HCT116 (cell line): ENCODE results near the gene TENM4. TPM values are rescaled to one million over a fixed set of nuclear protein-coding genes. Genes with fewer than 3 reads are reported as not detected.

Source experiments
- ATAC-seq: fragments of 200-7000 bp; cut with Tn5 transposase; 2 replicates; pipeline ENCODE4 v1.9.1; 2020; ENCODE audit warnings: mild to moderate bottlenecking, moderate library complexity
- BruUV-seq: library from RNA; stranded (reverse); fragments of 400-500 nt; replicated peaks from 2 replicates; lab custom pipeline; 2021; lab: Mats Ljungman, UMichigan
- CTCF ChIA-PET: fragments of 300-600 bp; sonication (Branson Sonifier 250); formaldehyde crosslinking; loops from one replicate; lab custom pipeline; 2021; ENCODE audit warnings: antibody characterized with exemption; lab: Charles Lee
- POLR2A ChIA-PET: fragments of 300-600, 350-600 bp; sonication (Branson Sonifier 250); formaldehyde crosslinking; loops from one replicate; lab custom pipeline; 2021; ENCODE audit warnings: antibody characterized with exemption; lab: Charles Lee
- RAD21 ChIA-PET, 2 experiments: fragments of 300-600 bp; sonication (Branson Sonifier 250); formaldehyde crosslinking; loops; one replicate each; lab custom pipeline; 2023; ENCODE audit warnings: low total read pairs in 2 of 2; ENCODE audit not compliant: uncharacterized antibody in 2 of 2, unreplicated experiment in 2 of 2, low non-redundant PET in 1 of 2; lab: Charles Lee
- DNase-seq: peaks from one replicate; pipeline ENCODE4 v3.0.0-alpha.2; 2010; ENCODE audit warnings: low read depth, low spot score
- H2AFZ ChIP-seq: fragments of 200-600 bp; shearing (Covaris generic), sonication (generic); 2 replicates; pipeline ENCODE4 v1.6.1; 2017; ENCODE audit warnings: low read depth, mixed run types, mixed read lengths, antibody characterized with exemption, low read length; ENCODE audit not compliant: poor library complexity, severe bottlenecking
- H3K27ac ChIP-seq: 2 replicates; pipeline ENCODE4 v1.5.1; 2012; ENCODE audit warnings: low read depth, low read length
- H3K27me3 ChIP-seq: fragments of 200-600 bp; sonication (generic); 2 replicates; pipeline ENCODE4 v1.6.1; 2016; ENCODE audit warnings: mixed run types, low read length, mixed read lengths; ENCODE audit not compliant: insufficient read depth
- H3K36me3 ChIP-seq, 2 experiments: fragments of 200-500 bp in 1 of 2; fragments of 200-600 bp in 1 of 2; sonication (Bioruptor generic) in 1 of 2; sonication (generic) in 1 of 2; 2 replicates each; pipeline versions ENCODE4 v1.5.1 to v1.6.1; 2014 to 2016; ENCODE audit warnings: low read length in 2 of 2, inconsistent platforms in 1 of 2, mixed read lengths in 1 of 2, mixed run types in 1 of 2; ENCODE audit not compliant: insufficient read depth in 2 of 2, control insufficient read depth in 1 of 2
- H3K4me1 ChIP-seq, 2 experiments: fragments of 200-600 bp in 1 of 2; sonication (generic) in 1 of 2; 2 replicates each; pipeline versions ENCODE4 v1.5.1 to v1.6.1; 2012 to 2017; ENCODE audit warnings: low read length in 2 of 2, inconsistent platforms in 1 of 2, mild to moderate bottlenecking in 1 of 2, mixed read lengths in 1 of 2, mixed run types in 1 of 2, moderate library complexity in 1 of 2; ENCODE audit not compliant: insufficient read depth in 2 of 2, control insufficient read depth in 1 of 2
- H3K4me2 ChIP-seq: fragments of 200-600 bp; sonication (generic); 2 replicates; pipeline ENCODE4 v1.6.1; 2017; ENCODE audit warnings: mixed run types, low read length, mixed read lengths
- H3K4me3 ChIP-seq, 2 experiments: fragments of 200-600 bp in 1 of 2; sonication (generic) in 1 of 2; replicated peaks in 1 of 2; 2 replicates each; pipeline ENCODE4 v1.5.1; 2011 to 2016; ENCODE audit warnings: low read length in 2 of 2, control low read depth in 1 of 2, low read depth in 1 of 2, mild to moderate bottlenecking in 1 of 2, mixed read lengths in 1 of 2, mixed run types in 1 of 2
- H3K79me2 ChIP-seq: fragments of 200-600 bp; sonication (generic); 2 replicates; pipeline ENCODE4 v1.6.1; 2017; ENCODE audit warnings: mild to moderate bottlenecking, mixed run types, low read length, moderate library complexity, mixed read lengths; ENCODE audit not compliant: insufficient read depth
- H3K9ac ChIP-seq: fragments of 200-600 bp; sonication (generic); 2 replicates; pipeline ENCODE4 v1.6.1; 2016; ENCODE audit warnings: low read length, mixed read lengths
- H3K9me2 ChIP-seq: fragments of 200-600 bp; sonication (generic), shearing (Covaris generic); 2 replicates; pipeline ENCODE4 v1.6.1; 2017; ENCODE audit warnings: mixed run types, mild to moderate bottlenecking, moderate library complexity; ENCODE audit not compliant: insufficient read depth
- H3K9me3 ChIP-seq, 2 experiments: fragments of 200-500 bp in 1 of 2; fragments of 200-600 bp in 1 of 2; sonication (Bioruptor generic) in 1 of 2; sonication (generic) in 1 of 2; 2 replicates each; pipeline ENCODE4 v1.6.1; 2014 to 2017; ENCODE audit warnings: low read length in 2 of 2, mixed read lengths in 2 of 2, inconsistent platforms in 1 of 2, low read depth in 1 of 2, mild to moderate bottlenecking in 1 of 2, mixed run types in 1 of 2, moderate library complexity in 1 of 2; ENCODE audit not compliant: control insufficient read depth in 1 of 2, insufficient read depth in 1 of 2
- H4K20me1 ChIP-seq: fragments of 200-600 bp; sonication (generic), shearing (Covaris generic); 2 replicates; pipeline ENCODE4 v1.6.1; 2017; ENCODE audit warnings: mixed run types, mild to moderate bottlenecking, moderate library complexity; ENCODE audit not compliant: insufficient read depth
- CBX3 ChIP-seq: IDR thresholded peaks from 2 replicates; pipeline ENCODE4 v1.6.1; 2012; ENCODE audit warnings: low read depth
- EGR1 ChIP-seq: IDR thresholded peaks from 2 replicates; pipeline ENCODE4 v1.6.1; 2012; ENCODE audit warnings: low read depth
- EZH2 ChIP-seq: fragments of 200-600 bp; sonication (generic); IDR thresholded peaks from 2 replicates; pipeline ENCODE4 v1.6.1; 2017; ENCODE audit warnings: antibody characterized with exemption, mixed run types
- EZH2phosphoT487 ChIP-seq: fragments of 200-600 bp; IDR thresholded peaks from 2 replicates; pipeline ENCODE4 v1.6.1; 2018; ENCODE audit warnings: antibody characterized with exemption, borderline replicate concordance
- MAX ChIP-seq: IDR thresholded peaks from 2 replicates; pipeline ENCODE4 v1.6.1; 2012
- POLR2A ChIP-seq: IDR thresholded peaks from 2 replicates; pipeline ENCODE4 v1.7.0; 2011; ENCODE audit warnings: borderline replicate concordance; ENCODE audit not compliant: insufficient read depth, insufficient read length; ENCODE audit errors: extremely low read depth
- POLR2AphosphoS5 ChIP-seq: IDR thresholded peaks from 2 replicates; pipeline ENCODE4 v1.6.1; 2011; ENCODE audit warnings: mild to moderate bottlenecking, low read depth, low read length, moderate library complexity
- RAD21 ChIP-seq: IDR thresholded peaks from 2 replicates; pipeline ENCODE4 v1.6.1; 2012; ENCODE audit warnings: low read depth, mild to moderate bottlenecking
- REST ChIP-seq: IDR thresholded peaks from 2 replicates; pipeline ENCODE4 v1.6.1; 2012; ENCODE audit warnings: low read depth
- SIN3A ChIP-seq: IDR thresholded peaks from 2 replicates; pipeline ENCODE4 v1.6.1; 2012; ENCODE audit warnings: low read depth
- SRF ChIP-seq: IDR thresholded peaks from 2 replicates; pipeline ENCODE4 v1.6.1; 2012; ENCODE audit warnings: low read depth
- TCF7L2 ChIP-seq: IDR thresholded peaks from 2 replicates; pipeline ENCODE4 v1.7.0; 2011; ENCODE audit warnings: borderline replicate concordance, inconsistent platforms; ENCODE audit not compliant: insufficient read depth, insufficient read length; ENCODE audit errors: extremely low read depth
- YY1 ChIP-seq: IDR thresholded peaks from 2 replicates; pipeline ENCODE4 v1.6.1; 2011; ENCODE audit warnings: low read length, low read depth, moderate library complexity, mild to moderate bottlenecking; ENCODE audit not compliant: insufficient replicate concordance; ENCODE audit errors: extremely low read depth
- ZBTB33 ChIP-seq: IDR thresholded peaks from 2 replicates; pipeline ENCODE4 v1.6.1; 2011; ENCODE audit warnings: mild to moderate bottlenecking, low read length, moderate library complexity; ENCODE audit not compliant: insufficient replicate concordance; ENCODE audit errors: extremely low read depth
- ZFX ChIP-seq: fragments of 450-650 bp; IDR thresholded peaks from 2 replicates; pipeline ENCODE4 v1.6.1; 2017
- ZNF274 ChIP-seq: fragments of 200-500 bp; sonication (Bioruptor generic); IDR thresholded peaks from 2 replicates; pipeline ENCODE4 v1.6.1; 2014; ENCODE audit warnings: mild to moderate bottlenecking, low read depth, low read length, inconsistent platforms
- intact Hi-C: fragments of 100-400 bp; cut with micrococcal nuclease; formaldehyde crosslinking; loops from 2 replicates; pipeline ENCODE4 v1.10.0; 2022
- total RNA-seq: library from RNA; stranded (reverse); gene quantifications from one replicate; pipeline ENCODE4 v1.2.1, GENCODE V29; 2021; ENCODE audit not compliant: unreplicated experiment

TENM4 gene
- total RNA-seq, 1 experiment from 2014 or later, result 0.05 TPM

- ChIA-PET POLR2A (no interaction called here), RAD21 (no interaction called here), CTCF (no interaction called here)
- no peaks in the 10 kb centered on the region for H3K4me1 ChIP-seq
- DNase-seq (no peak), ATAC-seq (no peak)
- no peaks in the 10 kb centered on the region for H3K9me2 ChIP-seq
- H2AFZ ChIP-seq, result no peak overlapping the region
- intact Hi-C loops, result no loop called here
- no peak overlapping the region for H3K4me2 ChIP-seq
- no peak overlapping the region for H3K9ac ChIP-seq
- H3K36me3 ChIP-seq, result no peaks in the 10 kb centered on the region
- no TSS peak for BruUV-seq
- no peaks in the 10 kb centered on the region for H3K9me3 ChIP-seq
- no peaks in the 10 kb centered on the region for H4K20me1 ChIP-seq
- no peak for TF ChIP-seq ZFX
- H3K27ac ChIP-seq, result no peak overlapping the region
- no peak overlapping the region for H3K4me3 ChIP-seq
- H3K79me2 ChIP-seq, result no peaks in the 10 kb centered on the region
- H3K27me3 ChIP-seq, result peaks cover 21% of the 10 kb centered on the region
Observed at GRCh38 chr11:78991681-78992080, 449.1 kb downstream of the TENM4 start.

GRCh38 chr11:78990261-78990660 is 450.6 kb downstream of the TENM4 start:
- H3K27me3 ChIP-seq, result peaks cover 20% of the 10 kb centered on the region
- H3K9ac ChIP-seq, result no peak overlapping the region
- RAD21 ChIA-PET, result no interaction called here
- no peak overlapping the region for H2AFZ ChIP-seq
- DNase-seq (no peak), ATAC-seq (no peak)
- CTCF ChIA-PET, result no interaction called here
- H3K9me3 ChIP-seq, result no peaks in the 10 kb centered on the region
- H3K9me2 ChIP-seq, result no peaks in the 10 kb centered on the region
- H3K4me2 ChIP-seq, result no peak overlapping the region
- no peaks in the 10 kb centered on the region for H3K36me3 ChIP-seq
- intact Hi-C loops, result no loop called here
- no peaks in the 10 kb centered on the region for H3K79me2 ChIP-seq
- H3K4me3 ChIP-seq, result no peak overlapping the region
- H4K20me1 ChIP-seq, result no peaks in the 10 kb centered on the region
- POLR2A ChIA-PET, result no interaction called here
- BruUV-seq, result no TSS peak
- no peak overlapping the region for H3K27ac ChIP-seq
- H3K4me1 ChIP-seq, result no peaks in the 10 kb centered on the region
- TF ChIP-seq EZH2, result no peak
- TF ChIP-seq EZH2phosphoT487, result no peak
- TF ChIP-seq CBX3, result no peak
- no peak for TF ChIP-seq ZBTB33
- no peak for TF ChIP-seq SIN3A
- no peak for TF ChIP-seq POLR2A
- no peak for TF ChIP-seq TCF7L2
- no peak for TF ChIP-seq ZFX
- no peak for TF ChIP-seq RAD21
- no peak for TF ChIP-seq ZNF274
- no peak for TF ChIP-seq SRF
- TF ChIP-seq POLR2AphosphoS5, result no peak
- no peak for TF ChIP-seq YY1
- TF ChIP-seq MAX, result no peak
- TF ChIP-seq REST, result no peak
- TF ChIP-seq EGR1, result no peak
